ENCODE data around the gene KDM4C. TPM values are rescaled to one million over a fixed set of nuclear protein-coding genes. Genes with fewer than 3 reads are reported as not detected.

The KDM4C gene
- total and polyA plus RNA-seq, 2 of the 13 experiments (the other 11 are each of a cell fraction or from before 2014, with no cell fraction given) = 19.4 to 23.6 TPM

GRCh38 chr9:6900440-6900883 is 142.7 kb downstream of the KDM4C start (continued):
- TF ChIP-seq PATZ1 (CRISPR knock-in tag; IDR thresholded peaks at IDR 0.05) = peak; percentile 29; the same call in 1 of the 2 replicates
- TF ChIP-seq NCOR1 (IDR thresholded peaks at IDR 0.05; ENCODE audit: borderline replicate concordance, low read length) = peak; percentile 69; the same call in 1 of the 2 replicates
- TF ChIP-seq CEBPG (CRISPR knock-in tag; IDR thresholded peaks at IDR 0.05) = peak; percentile 29; the same call in 1 of the 2 replicates
- 0 out of 2 replicates have a peak, but pooled peaks have one; percentile 38 for TF ChIP-seq IRF2 (CRISPR knock-in tag; IDR thresholded peaks at IDR 0.05)
- peak; percentile 35; the same call in 1 of the 2 replicates for TF ChIP-seq NR2F2 (IDR thresholded peaks at IDR 0.05; ENCODE audit: borderline replicate concordance, low read depth)
- TF ChIP-seq TCF12 (IDR thresholded peaks at IDR 0.05) = no peak
- 0 out of 2 replicates have a peak, but pooled peaks have one; percentile 31 for TF ChIP-seq TCF12 (CRISPR knock-in tag; IDR thresholded peaks at IDR 0.05)
- TF ChIP-seq SOX13 (IDR thresholded peaks at IDR 0.05) = no peak; the same call in 1 of the 2 replicates
- peak in 1 of 2 experiments; percentile 82; a peak in 2 of 4 replicates for TF ChIP-seq SOX13 (CRISPR knock-in tag; conservative IDR thresholded peaks at IDR 0.05 in 1 of 2, IDR thresholded peaks at IDR 0.05 in 1 of 2)
- TF ChIP-seq ATF2 (CRISPR knock-in tag; IDR thresholded peaks at IDR 0.05) = peak; percentile 14; the same call in 1 of the 2 replicates
- TF ChIP-seq ZNF501 (CRISPR knock-in tag; IDR thresholded peaks at IDR 0.05) = no peak
- TF ChIP-seq STAG1 (CRISPR knock-in tag; IDR thresholded peaks at IDR 0.05) = peak; percentile 2; the same call in 1 of the 2 replicates
- TF ChIP-seq TBL1XR1 (IDR thresholded peaks at IDR 0.05; ENCODE audit: borderline replicate concordance, low read length, partially characterized antibody) = no peak
- no peak for TF ChIP-seq ARNTL (CRISPR knock-in tag; IDR thresholded peaks at IDR 0.05)
- TF ChIP-seq KDM1A (CRISPR knock-in tag; IDR thresholded peaks at IDR 0.05) = peak; percentile 49; the same call in 1 of the 2 replicates
- TF ChIP-seq POGZ (CRISPR knock-in tag; IDR thresholded peaks at IDR 0.05) = peak; percentile 79
- no peak for TF ChIP-seq ZNF503 (CRISPR knock-in tag; IDR thresholded peaks at IDR 0.05)
- TF ChIP-seq NFKBIZ (CRISPR knock-in tag; IDR thresholded peaks at IDR 0.05) = no peak
- peak; percentile 34; the same call in 1 of the 2 replicates for TF ChIP-seq NR2F6 (IDR thresholded peaks at IDR 0.05)
- peak; percentile 30; the same call in 1 of the 2 replicates for TF ChIP-seq NR2F6 (CRISPR knock-in tag; IDR thresholded peaks at IDR 0.05)
- TF ChIP-seq ZBTB33 (CRISPR knock-in tag; IDR thresholded peaks at IDR 0.05) = no peak
- no peak for TF ChIP-seq MAF1 (CRISPR knock-in tag; IDR thresholded peaks at IDR 0.05; ENCODE audit: borderline replicate concordance)
- 0 out of 2 replicates have a peak, but pooled peaks have one; percentile 12 for TF ChIP-seq HOMEZ (CRISPR knock-in tag; IDR thresholded peaks at IDR 0.05; ENCODE audit: low read depth)
- peak; percentile 77 for TF ChIP-seq TEAD3 (CRISPR knock-in tag; optimal IDR thresholded peaks at IDR 0.05; ENCODE audit: borderline replicate concordance)
